LNCaP clone FGC (cell line): ENCODE data around the gene SPOUT1.
"Not testable (repeated sequence)": the region's sequence is repeated elsewhere in the genome, so short reads cannot be mapped to it uniquely, and the experiment has no call there.

Experiments used
- DNase-seq: peaks from one replicate; pipeline ENCODE4 v3.0.0-alpha.2; 2011; ENCODE audit warnings: low read depth
- H3K4me3 ChIP-seq: 2 replicates; pipeline ENCODE4 v1.5.1; 2011; ENCODE audit warnings: mild to moderate bottlenecking, low read depth, low read length, control low read depth
- TF ChIP-seq, protein P1 (sequence below): IDR thresholded peaks from 2 replicates; pipeline ENCODE4 v1.5.1; 2012; ENCODE audit warnings: mild to moderate bottlenecking; ENCODE audit not compliant: control insufficient read depth, insufficient read depth; ENCODE audit errors: extremely low read depth

The SPOUT1 gene, protein sequence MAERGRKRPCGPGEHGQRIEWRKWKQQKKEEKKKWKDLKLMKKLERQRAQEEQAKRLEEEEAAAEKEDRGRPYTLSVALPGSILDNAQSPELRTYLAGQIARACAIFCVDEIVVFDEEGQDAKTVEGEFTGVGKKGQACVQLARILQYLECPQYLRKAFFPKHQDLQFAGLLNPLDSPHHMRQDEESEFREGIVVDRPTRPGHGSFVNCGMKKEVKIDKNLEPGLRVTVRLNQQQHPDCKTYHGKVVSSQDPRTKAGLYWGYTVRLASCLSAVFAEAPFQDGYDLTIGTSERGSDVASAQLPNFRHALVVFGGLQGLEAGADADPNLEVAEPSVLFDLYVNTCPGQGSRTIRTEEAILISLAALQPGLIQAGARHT

DNA sequence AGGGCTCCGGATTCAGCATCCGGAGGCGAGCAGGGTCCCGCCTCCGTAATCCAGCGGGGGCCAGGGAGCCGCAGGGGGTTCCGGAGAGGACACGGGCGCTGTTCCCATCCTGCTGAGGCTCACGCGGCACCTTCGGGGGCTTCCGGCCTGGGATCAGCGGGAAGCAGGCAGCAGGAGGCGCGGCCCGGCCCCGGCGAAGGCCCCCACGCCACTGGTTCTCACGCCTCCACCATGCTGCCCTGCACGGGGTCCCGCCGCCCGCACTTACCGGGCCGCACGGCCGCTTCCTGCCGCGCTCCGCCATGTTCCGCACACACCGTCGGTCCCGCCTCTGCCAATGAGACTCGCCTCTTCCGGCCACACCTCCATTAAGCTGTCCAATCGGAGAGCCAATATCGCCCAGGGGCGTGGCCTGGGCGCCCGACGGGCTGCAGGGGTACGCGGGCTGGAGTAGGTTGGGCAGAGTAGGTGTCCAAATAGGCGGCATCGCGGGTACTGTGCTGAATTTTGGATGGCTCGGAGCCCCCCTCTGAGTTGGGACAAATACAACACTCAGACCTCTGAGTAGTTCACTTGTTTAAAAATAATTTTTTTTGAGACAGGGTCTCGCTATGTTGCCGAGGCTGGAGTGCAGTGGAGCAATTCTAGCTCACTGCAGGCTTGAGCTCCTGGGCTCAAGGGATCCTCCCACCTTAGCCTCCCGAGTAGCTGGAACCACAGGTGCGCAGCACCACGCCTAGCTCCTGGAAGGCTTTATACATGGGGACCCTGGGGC, at the start of gene SPOUT1:
TSS of gene SPOUT1 (minus strand) at position 318 of the 775 bp plus-strand sequence. CDS start at position 304, 14 bp downstream.
- DNase-seq, result peak; percentile 64
- peak within 1 kb of the TSS; percentile 80 for H3K4me3 ChIP-seq
- TF ChIP-seq, protein P1, sequence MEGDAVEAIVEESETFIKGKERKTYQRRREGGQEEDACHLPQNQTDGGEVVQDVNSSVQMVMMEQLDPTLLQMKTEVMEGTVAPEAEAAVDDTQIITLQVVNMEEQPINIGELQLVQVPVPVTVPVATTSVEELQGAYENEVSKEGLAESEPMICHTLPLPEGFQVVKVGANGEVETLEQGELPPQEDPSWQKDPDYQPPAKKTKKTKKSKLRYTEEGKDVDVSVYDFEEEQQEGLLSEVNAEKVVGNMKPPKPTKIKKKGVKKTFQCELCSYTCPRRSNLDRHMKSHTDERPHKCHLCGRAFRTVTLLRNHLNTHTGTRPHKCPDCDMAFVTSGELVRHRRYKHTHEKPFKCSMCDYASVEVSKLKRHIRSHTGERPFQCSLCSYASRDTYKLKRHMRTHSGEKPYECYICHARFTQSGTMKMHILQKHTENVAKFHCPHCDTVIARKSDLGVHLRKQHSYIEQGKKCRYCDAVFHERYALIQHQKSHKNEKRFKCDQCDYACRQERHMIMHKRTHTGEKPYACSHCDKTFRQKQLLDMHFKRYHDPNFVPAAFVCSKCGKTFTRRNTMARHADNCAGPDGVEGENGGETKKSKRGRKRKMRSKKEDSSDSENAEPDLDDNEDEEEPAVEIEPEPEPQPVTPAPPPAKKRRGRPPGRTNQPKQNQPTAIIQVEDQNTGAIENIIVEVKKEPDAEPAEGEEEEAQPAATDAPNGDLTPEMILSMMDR, result no peak

DNA sequence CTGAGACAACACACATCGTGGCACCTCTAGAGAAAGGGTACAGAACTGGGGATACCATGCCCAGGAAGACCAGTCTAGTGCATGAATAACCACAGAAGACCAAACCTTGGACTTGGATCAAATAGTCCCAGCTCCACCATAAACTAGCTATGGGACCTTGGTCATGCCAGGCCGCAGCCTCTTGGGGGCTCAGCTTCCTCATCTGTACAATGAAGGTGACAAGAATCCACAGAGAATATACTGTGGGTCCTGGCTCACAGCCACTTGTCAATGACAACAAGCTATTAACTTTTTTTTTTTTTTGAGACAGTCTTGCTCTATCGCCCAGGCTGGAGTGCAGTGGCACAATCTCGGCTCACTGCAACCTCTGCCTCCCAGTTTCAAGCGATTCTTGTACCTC, 48.3 kb upstream of the SPOUT1 start:
- no peak overlapping the region for H3K4me3 ChIP-seq
- no peak for DNase-seq

GRCh38 chr9:128870941-128871265, 41.3 kb upstream of the SPOUT1 start:
- not testable (repeated sequence) for DNase-seq, H3K4me3 ChIP-seq

More for the DNA sequence above, 48.3 kb upstream of the SPOUT1 start:
- TF ChIP-seq, protein P1, result no peak

GRCh38 chr9:128870128-128870940, 40.7 kb upstream of the SPOUT1 start:
- no peak for DNase-seq
- TF ChIP-seq, protein P1, result no peak

GRCh38 chr9:128863647-128864046, 34.1 kb upstream of the SPOUT1 start:
- no peak for DNase-seq
- H3K4me3 ChIP-seq, result no peak overlapping the region
- TF ChIP-seq, protein P1, result peak; percentile 74

More at GRCh38 chr9:128870128-128870940, 40.7 kb upstream of the SPOUT1 start:
- no peak overlapping the region for H3K4me3 ChIP-seq

GRCh38 chr9:128862401-128862851, 32.8 kb upstream of the SPOUT1 start:
- peak; percentile 93 for DNase-seq
- TF ChIP-seq, protein P1, result no peak
- H3K4me3 ChIP-seq, result no peak overlapping the region

DNA sequence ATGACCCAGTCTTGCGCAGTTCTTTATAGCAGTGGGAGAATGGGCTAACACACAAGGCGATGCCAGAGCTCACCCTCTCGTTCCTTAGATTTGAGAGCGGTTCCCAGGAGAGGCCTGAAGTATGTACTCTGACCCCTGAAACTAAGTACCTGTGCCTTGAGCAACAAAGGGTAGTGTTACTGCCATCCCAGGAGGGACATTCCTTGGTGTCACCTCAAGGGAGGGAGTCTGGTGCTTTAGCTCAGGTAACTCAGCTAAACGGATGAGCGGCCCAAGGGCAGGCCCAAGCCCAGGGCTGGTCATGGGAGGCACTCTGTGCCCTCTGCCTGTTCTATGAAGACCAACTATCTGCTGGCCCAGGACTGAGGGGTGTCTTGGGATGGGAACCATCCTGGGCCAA, 31.9 kb upstream of the SPOUT1 start:
- no peak overlapping the region for H3K4me3 ChIP-seq
- TF ChIP-seq, protein P1, result no peak
- DNase-seq, result no peak
